ENCODE data around the gene TMEM35A.

DNA sequence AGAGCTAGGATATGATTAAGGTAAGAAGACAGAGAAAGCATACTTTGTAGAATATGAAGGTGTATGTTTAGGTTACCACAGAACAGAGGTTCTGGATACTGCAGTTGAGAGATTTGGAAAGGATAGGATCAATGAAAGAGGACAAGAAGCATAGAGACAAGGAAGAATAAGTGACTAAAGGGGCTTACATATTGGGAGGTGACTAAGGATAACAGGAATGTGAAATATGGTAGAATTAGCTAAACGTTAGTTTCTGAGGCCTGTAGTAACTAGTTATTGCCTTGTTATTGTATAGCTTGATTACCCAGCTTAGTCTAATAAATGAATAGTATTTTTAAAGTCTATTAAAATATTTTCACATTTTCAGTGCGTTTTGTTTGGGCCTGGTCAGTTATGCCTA lies 57.6 kb downstream of the TMEM35A start:
- TF ChIP-seq, protein P1, sequence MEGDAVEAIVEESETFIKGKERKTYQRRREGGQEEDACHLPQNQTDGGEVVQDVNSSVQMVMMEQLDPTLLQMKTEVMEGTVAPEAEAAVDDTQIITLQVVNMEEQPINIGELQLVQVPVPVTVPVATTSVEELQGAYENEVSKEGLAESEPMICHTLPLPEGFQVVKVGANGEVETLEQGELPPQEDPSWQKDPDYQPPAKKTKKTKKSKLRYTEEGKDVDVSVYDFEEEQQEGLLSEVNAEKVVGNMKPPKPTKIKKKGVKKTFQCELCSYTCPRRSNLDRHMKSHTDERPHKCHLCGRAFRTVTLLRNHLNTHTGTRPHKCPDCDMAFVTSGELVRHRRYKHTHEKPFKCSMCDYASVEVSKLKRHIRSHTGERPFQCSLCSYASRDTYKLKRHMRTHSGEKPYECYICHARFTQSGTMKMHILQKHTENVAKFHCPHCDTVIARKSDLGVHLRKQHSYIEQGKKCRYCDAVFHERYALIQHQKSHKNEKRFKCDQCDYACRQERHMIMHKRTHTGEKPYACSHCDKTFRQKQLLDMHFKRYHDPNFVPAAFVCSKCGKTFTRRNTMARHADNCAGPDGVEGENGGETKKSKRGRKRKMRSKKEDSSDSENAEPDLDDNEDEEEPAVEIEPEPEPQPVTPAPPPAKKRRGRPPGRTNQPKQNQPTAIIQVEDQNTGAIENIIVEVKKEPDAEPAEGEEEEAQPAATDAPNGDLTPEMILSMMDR (conservative IDR thresholded peaks at IDR 0.05), result no peak
- no peak for TF ChIP-seq EZH2 (IDR thresholded peaks at IDR 0.05; ENCODE audit: low read depth)
